Measurements from ENCODE around the gene FUNDC2. TPM values are rescaled to one million over a fixed set of nuclear protein-coding genes. Genes with fewer than 3 reads are reported as not detected.
A peak's percentile ranks its signal among the peaks of the same experiment; 100 is the strongest.

FUNDC2 gene
- total and polyA plus RNA-seq, 10 of the 15 experiments (the other 5 are each of a cell fraction or from before 2014, with no cell fraction given): 70.5 to 353 (median 165) TPM

GRCh38 chrX:155086202-155086840, 59.7 kb downstream of the FUNDC2 start:
- Histone ChIP-seq H3K4me3 (no peak overlapping the region), H4K20me1 (ENCODE audit: control insufficient read depth, insufficient read depth) (no peaks in the 10 kb centered on the region), H3K36me3 (ENCODE audit: control insufficient read depth in 2 of 2, insufficient read depth in 2 of 2, low read length in 1 of 2) (peaks cover 0 to 2% of the 10 kb centered on the region in 2 experiments; a peak in 1 of 4 replicates), H3K27ac (ENCODE audit: control insufficient read depth, insufficient read depth) (no peak overlapping the region), H3K79me2 (ENCODE audit: control insufficient read depth, insufficient read depth, low read length) (no peaks in the 10 kb centered on the region), H3K27me3 (replicated peaks in 1 of 2; ENCODE audit: control insufficient read depth in 2 of 2, insufficient read depth in 2 of 2, low read length in 1 of 2) (no peaks in the 10 kb centered on the region), H3K4me1 (ENCODE audit: control insufficient read depth, insufficient read depth, low read length) (no peaks in the 10 kb centered on the region), H3K9ac (ENCODE audit: control insufficient read depth, insufficient read depth, low read length) (no peak overlapping the region), H3K4me2 (ENCODE audit: control insufficient read depth, insufficient read depth) (no peak overlapping the region), H2AFZ (ENCODE audit: control insufficient read depth, low read depth, low read length) (no peak overlapping the region), H3K9me3 (replicated peaks; ENCODE audit: control insufficient read depth, insufficient read depth, low read length) (no peaks in the 10 kb centered on the region)
- ATAC-seq (peak; percentile 80), DNase-seq (ENCODE audit: low read depth, low spot score) (no peak), FAIRE-seq (no peak)
- SMC1A ChIA-PET (ENCODE audit: uncharacterized antibody, unreplicated experiment): interaction anchor here (0.5 to 1.5 kb wide), 2 partner anchors 30 to 169 kb away, joined by 3 to 4 read pairs; no protein-coding TSS in a partner anchor
- TF ChIP-seq CTCF (IDR thresholded peaks at IDR 0.05 in 2 of 3, conservative IDR thresholded peaks at IDR 0.05 in 1 of 3; ENCODE audit: control insufficient read depth in 2 of 3, extremely low read depth in 1 of 3, insufficient read depth in 1 of 3, low read depth in 3 of 3, low read length in 3 of 3) (peak; percentile 37 to 56 (median 44); a peak in 4 of 6 replicates), ZBTB33 (IDR thresholded peaks at IDR 0.05) (peak; percentile 91), SMC3 (IDR thresholded peaks at IDR 0.05; ENCODE audit: borderline replicate concordance, low read length) (peak; percentile 25; the same call in 1 of the 2 replicates), TAF1 (IDR thresholded peaks at IDR 0.05; ENCODE audit: borderline replicate concordance, low read depth, low read length) (no peak), RAD21 (IDR thresholded peaks at IDR 0.05; ENCODE audit: insufficient read depth, low read depth, low read length) (peak; percentile 45; the same call in 1 of the 2 replicates)
- no TSS peak for BruUV-seq (replicated peaks)
- intact Hi-C loops (cut with micrococcal nuclease; ENCODE audit: unreplicated experiment): loop anchor here (1.0 to 10.0 kb wide), 2 partner anchors 105 to 172 kb away; no protein-coding TSS in a partner anchor
- in situ Hi-C loops (cut with MboI): no loop called here
- CTCF ChIA-PET: interaction anchor here (0.6 to 3.0 kb wide), 11 partner anchors 8 to 169 kb away, joined by 3 to 10 read pairs (median 4); no protein-coding TSS in a partner anchor
- WGBS (ENCODE audit: insufficient coverage, insufficient replicate concordance, low lambda C conversion rate, missing lambda C conversion rate): 71% methylated on average over 18 of the region's 24 CpGs
- POLR2A ChIA-PET: no interaction called here
- RAD21 ChIA-PET (ENCODE audit: unreplicated experiment): interaction anchor here (1.2 kb wide), 1 partner anchor 100 kb away, joined by 3 read pairs; no protein-coding TSS in a partner anchor
